Fibroblast of lung (primary cell): Measurements from ENCODE around the gene METTL16. TPM values are rescaled to one million over a fixed set of nuclear protein-coding genes. Genes with fewer than 3 reads are reported as not detected.
A peak's percentile ranks its signal among the peaks of the same experiment; 100 is the strongest.

Experiments
- DNase-seq, 2 donors: peaks; one replicate each; pipeline versions ENCODE4 v3.0.0 to v3.0.0-alpha.2; 2010; ENCODE audit warnings: low read depth in 2 of 2
- H2AFZ ChIP-seq: 2 replicates; pipeline ENCODE4 v1.5.1; 2012; ENCODE audit warnings: low read length, control low read depth, inconsistent platforms
- H3K27ac ChIP-seq: 2 replicates; pipeline ENCODE4 v1.5.1; 2011; ENCODE audit warnings: low read length, control low read depth; ENCODE audit not compliant: insufficient read depth
- H3K27me3 ChIP-seq: 2 replicates; pipeline ENCODE4 v1.5.1; 2011; ENCODE audit warnings: mild to moderate bottlenecking, low read length; ENCODE audit not compliant: control insufficient read depth, insufficient read depth
- H3K36me3 ChIP-seq: 2 replicates; pipeline ENCODE4 v1.5.1; 2011; ENCODE audit warnings: low read length; ENCODE audit not compliant: control insufficient read depth, insufficient read depth
- H3K4me1 ChIP-seq: 2 replicates; pipeline ENCODE4 v1.5.1; 2011; ENCODE audit warnings: low read length; ENCODE audit not compliant: control insufficient read depth, insufficient read depth; ENCODE audit errors: extremely low read depth
- H3K4me2 ChIP-seq: 2 replicates; pipeline ENCODE4 v1.5.1; 2011; ENCODE audit warnings: low read length, control low read depth; ENCODE audit not compliant: insufficient read depth; ENCODE audit errors: extremely low read depth
- H3K4me3 ChIP-seq, 4 experiments: fragments of 200-600 bp in 1 of 4; sonication (generic) in 1 of 4; replicated peaks in 1 of 4; 2 replicates each; pipeline ENCODE4 v1.5.1; 2011 to 2016; ENCODE audit warnings: low read length in 4 of 4, low read depth in 3 of 4, mild to moderate bottlenecking in 3 of 4, control low read depth in 2 of 4, inconsistent platforms in 1 of 4, mixed read lengths in 1 of 4; ENCODE audit not compliant: insufficient read depth in 1 of 4; ENCODE audit errors: control extremely low read depth in 1 of 4
- H3K79me2 ChIP-seq: 2 replicates; pipeline ENCODE4 v1.5.1; 2012; ENCODE audit warnings: mild to moderate bottlenecking, low read length, inconsistent platforms; ENCODE audit not compliant: control insufficient read depth, insufficient read depth
- H3K9ac ChIP-seq: 2 replicates; pipeline ENCODE4 v1.5.1; 2011; ENCODE audit warnings: mild to moderate bottlenecking, low read length, control low read depth; ENCODE audit not compliant: insufficient read depth
- H3K9me3 ChIP-seq: 2 replicates; pipeline ENCODE4 v1.5.1; 2012; ENCODE audit warnings: low read depth, low read length; ENCODE audit not compliant: control insufficient read depth, insufficient read depth
- H4K20me1 ChIP-seq: 2 replicates; pipeline ENCODE4 v1.5.1; 2011; ENCODE audit warnings: low read length; ENCODE audit not compliant: control insufficient read depth, insufficient read depth; ENCODE audit errors: extremely low read depth
- EZH2 ChIP-seq: IDR thresholded peaks from 2 replicates; pipeline ENCODE4 v1.5.1; 2012; ENCODE audit warnings: low read length, control low read depth, mild to moderate bottlenecking; ENCODE audit errors: missing control alignments
- polyA plus RNA-seq, 2 donors: library from polyadenylated mRNA; depleted of rRNA in 1 of 2; stranded (reverse) in 1 of 2; unstranded in 1 of 2; fragments of >200 nt; gene quantifications; 2 replicates each; pipeline ENCODE4 v1.2.1, GENCODE V29; 2011 to 2012; ENCODE audit warnings: missing spikeins in 1 of 2
- total RNA-seq: library from RNA; depleted of rRNA; stranded (reverse); fragments of >200 nt; gene quantifications from 2 replicates; pipeline ENCODE4 v1.2.1, GENCODE V29; 2014
- TF ChIP-seq, protein P1 (sequence below), 2 donors: IDR thresholded peaks in 1 of 2; conservative IDR thresholded peaks in 1 of 2; 1 replicate in 1 of 2; 2 replicates in 1 of 2; pipeline ENCODE4 v1.5.1; 2011 to 2012; ENCODE audit warnings: low read length in 2 of 2, control low read depth in 1 of 2, inconsistent platforms in 1 of 2, low read depth in 1 of 2, mild to moderate bottlenecking in 1 of 2

METTL16 gene
- total and polyA plus RNA-seq, 2 donors (not counting 1 experiment from before 2014, with no cell fraction given), result 12.2 to 13.4 TPM

GRCh38 chr17:2475056-2475455 lies 36.6 kb downstream of the METTL16 start:
- Histone ChIP-seq H3K9ac (no peak overlapping the region), H3K4me2 (no peak overlapping the region)

GRCh38 chr17:2474371-2474770 lies 37.3 kb downstream of the METTL16 start:
- H3K27ac ChIP-seq, result no peak overlapping the region
- no peaks in the 10 kb centered on the region for H3K4me1 ChIP-seq
- H4K20me1 ChIP-seq, result no peaks in the 10 kb centered on the region
- no peak for DNase-seq
- no peaks in the 10 kb centered on the region for H3K27me3 ChIP-seq
- H3K9ac ChIP-seq, result no peak overlapping the region
- no peaks in the 10 kb centered on the region for H3K79me2 ChIP-seq
- H3K4me2 ChIP-seq, result no peak overlapping the region
- no peak overlapping the region for H2AFZ ChIP-seq
- H3K9me3 ChIP-seq, result no peaks in the 10 kb centered on the region
- no peak overlapping the region for H3K4me3 ChIP-seq
- no peak for TF ChIP-seq EZH2
- TF ChIP-seq, protein P1, sequence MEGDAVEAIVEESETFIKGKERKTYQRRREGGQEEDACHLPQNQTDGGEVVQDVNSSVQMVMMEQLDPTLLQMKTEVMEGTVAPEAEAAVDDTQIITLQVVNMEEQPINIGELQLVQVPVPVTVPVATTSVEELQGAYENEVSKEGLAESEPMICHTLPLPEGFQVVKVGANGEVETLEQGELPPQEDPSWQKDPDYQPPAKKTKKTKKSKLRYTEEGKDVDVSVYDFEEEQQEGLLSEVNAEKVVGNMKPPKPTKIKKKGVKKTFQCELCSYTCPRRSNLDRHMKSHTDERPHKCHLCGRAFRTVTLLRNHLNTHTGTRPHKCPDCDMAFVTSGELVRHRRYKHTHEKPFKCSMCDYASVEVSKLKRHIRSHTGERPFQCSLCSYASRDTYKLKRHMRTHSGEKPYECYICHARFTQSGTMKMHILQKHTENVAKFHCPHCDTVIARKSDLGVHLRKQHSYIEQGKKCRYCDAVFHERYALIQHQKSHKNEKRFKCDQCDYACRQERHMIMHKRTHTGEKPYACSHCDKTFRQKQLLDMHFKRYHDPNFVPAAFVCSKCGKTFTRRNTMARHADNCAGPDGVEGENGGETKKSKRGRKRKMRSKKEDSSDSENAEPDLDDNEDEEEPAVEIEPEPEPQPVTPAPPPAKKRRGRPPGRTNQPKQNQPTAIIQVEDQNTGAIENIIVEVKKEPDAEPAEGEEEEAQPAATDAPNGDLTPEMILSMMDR (conservative IDR thresholded peaks at IDR 0.05 in 1 of 2, IDR thresholded peaks at IDR 0.05 in 1 of 2; ENCODE audit: low read depth in 1 of 2, low read length in 2 of 2), result no peak
- H3K36me3 ChIP-seq, result peaks cover 6% of the 10 kb centered on the region

More at GRCh38 chr17:2475056-2475455, 36.6 kb downstream of the METTL16 start:
- no peaks in the 10 kb centered on the region for H3K27me3 ChIP-seq
- H3K27ac ChIP-seq, result no peak overlapping the region
- peaks cover 6% of the 10 kb centered on the region for H3K36me3 ChIP-seq
- no peaks in the 10 kb centered on the region for H4K20me1 ChIP-seq
- DNase-seq, result no peak
- no peaks in the 10 kb centered on the region for H3K9me3 ChIP-seq
- H3K79me2 ChIP-seq, result no peaks in the 10 kb centered on the region
- TF ChIP-seq, protein P1 (conservative IDR thresholded peaks at IDR 0.05 in 1 of 2, IDR thresholded peaks at IDR 0.05 in 1 of 2; ENCODE audit: low read depth in 1 of 2, low read length in 2 of 2), result no peak
- no peaks in the 10 kb centered on the region for H3K4me1 ChIP-seq
- no peak overlapping the region for H3K4me3 ChIP-seq
- H2AFZ ChIP-seq, result no peak overlapping the region

- no peak overlapping the region for H3K9ac ChIP-seq
- H4K20me1 ChIP-seq, result no peaks in the 10 kb centered on the region
- H3K9me3 ChIP-seq, result no peaks in the 10 kb centered on the region
- no peak overlapping the region for H3K4me3 ChIP-seq
- H3K27ac ChIP-seq, result peak overlapping the region; percentile 15
- no peak for TF ChIP-seq EZH2
- TF ChIP-seq, protein P1 (conservative IDR thresholded peaks at IDR 0.05 in 1 of 2, IDR thresholded peaks at IDR 0.05 in 1 of 2; ENCODE audit: low read depth in 1 of 2, low read length in 2 of 2), result no peak
- H2AFZ ChIP-seq, result no peak overlapping the region
- H3K79me2 ChIP-seq, result no peaks in the 10 kb centered on the region
- no peaks in the 10 kb centered on the region for H3K27me3 ChIP-seq
- no peak overlapping the region for H3K4me2 ChIP-seq
- no peaks in the 10 kb centered on the region for H3K4me1 ChIP-seq
- peak; percentile 97 to 99 for DNase-seq
- no peaks in the 10 kb centered on the region for H3K36me3 ChIP-seq
Measured at GRCh38 chr17:2468270-2468669, 43.4 kb downstream of the METTL16 start.
